GM23338 (cell line): ENCODE measurements around the gene TTYH3. TPM values are rescaled to one million over a fixed set of nuclear protein-coding genes. Genes with fewer than 3 reads are reported as not detected.

Experiments used
- ATAC-seq: fragments of 200-7000 bp; cut with Tn5 transposase; 3 replicates; pipeline ENCODE4 v1.9.1; 2020
- DNase-seq: peaks from one replicate; pipeline ENCODE4 v3.0.0-alpha.2; 2015; ENCODE audit warnings: low spot score
- H2AFZ ChIP-seq: fragments of 200-600 bp; sonication (generic); 2 replicates; pipeline ENCODE4 v1.8.0; 2016; ENCODE audit warnings: antibody characterized with exemption, mild to moderate bottlenecking, moderate library complexity
- H3F3A ChIP-seq: fragments of 200-600 bp; sonication (generic); replicated peaks from 2 replicates; pipeline ENCODE4 v1.8.0; 2017; ENCODE audit warnings: antibody characterized with exemption, mixed run types, low read depth
- H3K27ac ChIP-seq: fragments of 200-600 bp; sonication (generic); 2 replicates; pipeline ENCODE4 v1.6.1; 2016; ENCODE audit warnings: low read depth
- H3K27me3 ChIP-seq: fragments of 200-600 bp; sonication (generic); 2 replicates; pipeline ENCODE4 v1.8.0; 2016; ENCODE audit warnings: mild to moderate bottlenecking, mixed run types, moderate library complexity; ENCODE audit not compliant: insufficient read depth
- H3K36me3 ChIP-seq: fragments of 200-600 bp; sonication (generic); 2 replicates; pipeline ENCODE4 v1.8.0; 2016; ENCODE audit warnings: mild to moderate bottlenecking; ENCODE audit not compliant: insufficient read depth
- H3K4me1 ChIP-seq: fragments of 200-600 bp; sonication (generic); 2 replicates; pipeline ENCODE4 v1.8.0; 2016; ENCODE audit warnings: mild to moderate bottlenecking, moderate library complexity; ENCODE audit not compliant: insufficient read depth
- H3K4me2 ChIP-seq: fragments of 200-600 bp; sonication (generic); 2 replicates; pipeline ENCODE4 v1.7.1; 2017; ENCODE audit warnings: mixed run types
- H3K4me3 ChIP-seq: fragments of 200-600 bp; sonication (generic); 2 replicates; pipeline ENCODE4 v1.6.1; 2016; ENCODE audit warnings: mixed run types
- H3K79me2 ChIP-seq: fragments of 200-600 bp; sonication (generic); replicated peaks from 2 replicates; pipeline ENCODE4 v1.8.0; 2017; ENCODE audit warnings: mild to moderate bottlenecking; ENCODE audit not compliant: insufficient read depth
- H3K9me2 ChIP-seq: fragments of 200-600 bp; sonication (generic); 2 replicates; pipeline ENCODE4 v1.8.0; 2017; ENCODE audit not compliant: insufficient read depth
- H4K20me1 ChIP-seq: fragments of 200-600 bp; sonication (generic); replicated peaks from 2 replicates; pipeline ENCODE4 v1.8.0; 2017; ENCODE audit warnings: mild to moderate bottlenecking; ENCODE audit not compliant: insufficient read depth
- H3K27ac Mint-ChIP-seq: 2 replicates; pipeline ENCODE4 v1.8.0; 2020; ENCODE audit warnings: inconsistent platforms, mild to moderate bottlenecking, moderate library complexity, mixed read lengths
- H3K27me3 Mint-ChIP-seq: 3 replicates; pipeline ENCODE4 v1.8.0; 2022; ENCODE audit warnings: low read depth, mild to moderate bottlenecking, moderate library complexity, mixed read lengths, inconsistent platforms; ENCODE audit not compliant: insufficient read depth, poor library complexity
- H3K36me3 Mint-ChIP-seq: 3 replicates; pipeline ENCODE4 v1.8.0; 2021; ENCODE audit warnings: low read depth, mild to moderate bottlenecking, inconsistent platforms, moderate library complexity, mixed read lengths
- H3K4me1 Mint-ChIP-seq: 3 replicates; pipeline ENCODE4 v1.8.0; 2020; ENCODE audit warnings: mild to moderate bottlenecking, inconsistent platforms, mixed read lengths
- H3K4me3 Mint-ChIP-seq: 3 replicates; pipeline ENCODE4 v1.8.0; 2021; ENCODE audit warnings: moderate library complexity, mild to moderate bottlenecking, inconsistent platforms, mixed read lengths
- H3K9me3 Mint-ChIP-seq: 3 replicates; pipeline ENCODE4 v1.8.0; 2020; ENCODE audit warnings: moderate library complexity, mild to moderate bottlenecking, inconsistent platforms, mixed read lengths
- CREB1 ChIP-seq: fragments of 250-450 bp; sonication (Bioruptor Pico); IDR thresholded peaks from 2 replicates; pipeline ENCODE4 v1.5.0; 2020; ENCODE audit warnings: low read depth, mild to moderate bottlenecking, moderate library complexity
- EZH2 ChIP-seq: fragments of 200-600 bp; sonication (generic); IDR thresholded peaks from one replicate; pipeline ENCODE4 v1.8.0; 2017; ENCODE audit warnings: antibody characterized with exemption, mild to moderate bottlenecking, low read depth; ENCODE audit not compliant: unreplicated experiment
- EZH2phosphoT487 ChIP-seq: fragments of 200-600 bp; sonication (generic); IDR thresholded peaks from one replicate; pipeline ENCODE4 v1.8.1; 2018; ENCODE audit warnings: antibody characterized with exemption; ENCODE audit not compliant: unreplicated experiment
- JUNB ChIP-seq: IDR thresholded peaks from one replicate; pipeline ENCODE4 v1.6.1; 2016; ENCODE audit warnings: antibody characterized with exemption; ENCODE audit not compliant: unreplicated experiment
- NANOG ChIP-seq: IDR thresholded peaks from 2 replicates; pipeline ENCODE4 v1.6.1; 2016; ENCODE audit warnings: antibody characterized with exemption, borderline replicate concordance
- POLR2AphosphoS5 ChIP-seq: IDR thresholded peaks from 2 replicates; pipeline ENCODE4 v1.6.1; 2016; ENCODE audit warnings: antibody characterized with exemption, low read depth
- STAT1 ChIP-seq: IDR thresholded peaks from one replicate; pipeline ENCODE4 v1.6.1; 2016; ENCODE audit warnings: antibody characterized with exemption; ENCODE audit not compliant: unreplicated experiment
- ZNF114 ChIP-seq: fragments of 250-450 bp; sonication (Bioruptor Pico); IDR thresholded peaks from 2 replicates; pipeline ENCODE4 v1.5.0; 2020; ENCODE audit warnings: mild to moderate bottlenecking, moderate library complexity
- ZNF331 ChIP-seq: fragments of 250-450 bp; sonication (Bioruptor Pico); IDR thresholded peaks from 2 replicates; pipeline ENCODE4 v1.5.0; 2020; ENCODE audit warnings: low read depth, mild to moderate bottlenecking, moderate library complexity
- polyA plus RNA-seq: library from polyadenylated mRNA; unstranded; fragments of >200 nt; fragmentation: Nextera tagmentation; extraction: Ambion mirVana; gene quantifications from 2 replicates; pipeline ENCODE4 v1.2.1, GENCODE V29; 2016
- total RNA-seq: library from RNA; depleted of rRNA; stranded (reverse); fragments of >200 nt; shearing (Covaris generic); gene quantifications from 2 replicates; pipeline ENCODE4 v1.2.3, GENCODE V29; 2014
- TF ChIP-seq, protein P1 (sequence below): fragments of 250-450 bp; sonication (Bioruptor Pico); IDR thresholded peaks from 2 replicates; pipeline ENCODE4 v1.5.0; 2020; ENCODE audit warnings: mild to moderate bottlenecking, moderate library complexity
- TF ChIP-seq, protein P2 (sequence below): IDR thresholded peaks from one replicate; pipeline ENCODE4 v1.6.1; 2018; ENCODE audit warnings: antibody characterized with exemption; ENCODE audit not compliant: unreplicated experiment
- TF ChIP-seq, protein P3 (sequence below): IDR thresholded peaks from 2 replicates; pipeline ENCODE4 v1.6.1; 2016; ENCODE audit warnings: antibody characterized with exemption
- TF ChIP-seq, protein P4 (sequence below), 2 experiments: fragments of 200-600 bp in 1 of 2; sonication (generic) in 1 of 2; conservative IDR thresholded peaks; 2 replicates each; pipeline versions ENCODE4 v1.5.1 to v1.6.1; 2016 to 2017; ENCODE audit warnings: antibody characterized with exemption in 2 of 2, low read depth in 2 of 2, mild to moderate bottlenecking in 2 of 2, moderate library complexity in 1 of 2

TTYH3 gene
- total and polyA plus RNA-seq, 2 experiments from 2014 or later: 59.6 to 126 TPM

DNA sequence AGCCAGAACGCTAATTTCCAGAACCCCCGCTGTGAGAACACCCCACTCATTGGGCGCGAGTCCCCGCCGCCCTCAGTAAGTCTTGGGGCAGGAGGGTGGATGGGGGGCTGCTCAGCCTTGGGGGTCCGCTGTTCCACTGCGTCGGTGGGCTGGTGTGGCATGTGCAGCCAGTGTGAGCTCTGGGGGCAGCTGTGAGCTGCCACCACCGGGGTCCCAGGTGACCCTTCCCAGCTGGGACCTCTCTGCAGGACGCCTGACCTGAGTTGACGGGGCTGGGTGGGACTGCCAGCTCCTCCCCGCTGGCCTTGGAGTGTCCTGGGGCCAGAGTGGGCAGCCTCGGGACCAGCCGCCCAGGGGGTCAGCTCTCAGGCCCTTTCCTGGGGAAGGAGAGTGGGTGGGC, 27.2 kb downstream of the TTYH3 start:
- Histone ChIP-seq H2AFZ (no peak overlapping the region), H3K27ac (no peak overlapping the region), H4K20me1 (no peaks in the 10 kb centered on the region; the same call in 1 of the 2 replicates), H3K4me3 (no peak overlapping the region), H3K9me2 (no peaks in the 10 kb centered on the region), H3K4me2 (no peak overlapping the region), H3K36me3 (no peaks in the 10 kb centered on the region), H3K27me3 (no peaks in the 10 kb centered on the region), H3K79me2 (no peaks in the 10 kb centered on the region), H3F3A (no peaks in the 10 kb centered on the region), H3K4me1 (no peaks in the 10 kb centered on the region; the same call in 1 of the 2 replicates)
- peaks cover 9% of the 10 kb centered on the region for H3K27me3 Mint-ChIP-seq
- H3K9me3 Mint-ChIP-seq: no peaks in the 10 kb centered on the region
- H3K4me1 Mint-ChIP-seq: peaks cover 3% of the 10 kb centered on the region; the same call in 1 of the 3 replicates
- no peak overlapping the region for H3K4me3 Mint-ChIP-seq
- no peak overlapping the region for H3K27ac Mint-ChIP-seq
- peaks cover 17% of the 10 kb centered on the region for H3K36me3 Mint-ChIP-seq
- ATAC-seq: no peak
- no peak for DNase-seq
- no peak for TF ChIP-seq ZNF114 (CRISPR knock-in tag)
- no peak for TF ChIP-seq POLR2AphosphoS5
- no peak for TF ChIP-seq STAT1
- no peak for TF ChIP-seq JUNB
- TF ChIP-seq, protein P1, sequence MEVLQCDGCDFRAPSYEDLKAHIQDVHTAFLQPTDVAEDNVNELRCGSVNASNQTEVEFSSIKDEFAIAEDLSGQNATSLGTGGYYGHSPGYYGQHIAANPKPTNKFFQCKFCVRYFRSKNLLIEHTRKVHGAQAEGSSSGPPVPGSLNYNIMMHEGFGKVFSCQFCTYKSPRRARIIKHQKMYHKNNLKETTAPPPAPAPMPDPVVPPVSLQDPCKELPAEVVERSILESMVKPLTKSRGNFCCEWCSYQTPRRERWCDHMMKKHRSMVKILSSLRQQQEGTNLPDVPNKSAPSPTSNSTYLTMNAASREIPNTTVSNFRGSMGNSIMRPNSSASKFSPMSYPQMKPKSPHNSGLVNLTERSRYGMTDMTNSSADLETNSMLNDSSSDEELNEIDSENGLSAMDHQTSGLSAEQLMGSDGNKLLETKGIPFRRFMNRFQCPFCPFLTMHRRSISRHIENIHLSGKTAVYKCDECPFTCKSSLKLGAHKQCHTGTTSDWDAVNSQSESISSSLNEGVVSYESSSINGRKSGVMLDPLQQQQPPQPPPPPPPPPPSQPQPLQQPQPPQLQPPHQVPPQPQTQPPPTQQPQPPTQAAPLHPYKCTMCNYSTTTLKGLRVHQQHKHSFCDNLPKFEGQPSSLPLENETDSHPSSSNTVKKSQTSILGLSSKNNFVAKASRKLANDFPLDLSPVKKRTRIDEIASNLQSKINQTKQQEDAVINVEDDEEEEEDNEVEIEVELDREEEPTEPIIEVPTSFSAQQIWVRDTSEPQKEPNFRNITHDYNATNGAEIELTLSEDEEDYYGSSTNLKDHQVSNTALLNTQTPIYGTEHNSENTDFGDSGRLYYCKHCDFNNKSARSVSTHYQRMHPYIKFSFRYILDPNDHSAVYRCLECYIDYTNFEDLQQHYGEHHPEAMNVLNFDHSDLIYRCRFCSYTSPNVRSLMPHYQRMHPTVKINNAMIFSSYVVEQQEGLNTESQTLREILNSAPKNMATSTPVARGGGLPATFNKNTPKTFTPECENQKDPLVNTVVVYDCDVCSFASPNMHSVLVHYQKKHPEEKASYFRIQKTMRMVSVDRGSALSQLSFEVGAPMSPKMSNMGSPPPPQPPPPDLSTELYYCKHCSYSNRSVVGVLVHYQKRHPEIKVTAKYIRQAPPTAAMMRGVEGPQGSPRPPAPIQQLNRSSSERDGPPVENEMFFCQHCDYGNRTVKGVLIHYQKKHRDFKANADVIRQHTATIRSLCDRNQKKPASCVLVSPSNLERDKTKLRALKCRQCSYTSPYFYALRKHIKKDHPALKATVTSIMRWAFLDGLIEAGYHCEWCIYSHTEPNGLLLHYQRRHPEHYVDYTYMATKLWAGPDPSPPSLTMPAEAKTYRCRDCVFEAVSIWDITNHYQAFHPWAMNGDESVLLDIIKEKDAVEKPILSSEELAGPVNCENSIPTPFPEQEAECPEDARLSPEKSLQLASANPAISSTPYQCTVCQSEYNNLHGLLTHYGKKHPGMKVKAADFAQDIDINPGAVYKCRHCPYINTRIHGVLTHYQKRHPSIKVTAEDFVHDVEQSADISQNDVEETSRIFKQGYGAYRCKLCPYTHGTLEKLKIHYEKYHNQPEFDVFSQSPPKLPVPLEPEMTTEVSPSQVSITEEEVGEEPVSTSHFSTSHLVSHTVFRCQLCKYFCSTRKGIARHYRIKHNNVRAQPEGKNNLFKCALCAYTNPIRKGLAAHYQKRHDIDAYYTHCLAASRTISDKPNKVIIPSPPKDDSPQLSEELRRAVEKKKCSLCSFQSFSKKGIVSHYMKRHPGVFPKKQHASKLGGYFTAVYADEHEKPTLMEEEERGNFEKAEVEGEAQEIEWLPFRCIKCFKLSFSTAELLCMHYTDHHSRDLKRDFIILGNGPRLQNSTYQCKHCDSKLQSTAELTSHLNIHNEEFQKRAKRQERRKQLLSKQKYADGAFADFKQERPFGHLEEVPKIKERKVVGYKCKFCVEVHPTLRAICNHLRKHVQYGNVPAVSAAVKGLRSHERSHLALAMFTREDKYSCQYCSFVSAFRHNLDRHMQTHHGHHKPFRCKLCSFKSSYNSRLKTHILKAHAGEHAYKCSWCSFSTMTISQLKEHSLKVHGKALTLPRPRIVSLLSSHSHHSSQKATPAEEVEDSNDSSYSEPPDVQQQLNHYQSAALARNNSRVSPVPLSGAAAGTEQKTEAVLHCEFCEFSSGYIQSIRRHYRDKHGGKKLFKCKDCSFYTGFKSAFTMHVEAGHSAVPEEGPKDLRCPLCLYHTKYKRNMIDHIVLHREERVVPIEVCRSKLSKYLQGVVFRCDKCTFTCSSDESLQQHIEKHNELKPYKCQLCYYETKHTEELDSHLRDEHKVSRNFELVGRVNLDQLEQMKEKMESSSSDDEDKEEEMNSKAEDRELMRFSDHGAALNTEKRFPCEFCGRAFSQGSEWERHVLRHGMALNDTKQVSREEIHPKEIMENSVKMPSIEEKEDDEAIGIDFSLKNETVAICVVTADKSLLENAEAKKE: no peak
- TF ChIP-seq, protein P2, sequence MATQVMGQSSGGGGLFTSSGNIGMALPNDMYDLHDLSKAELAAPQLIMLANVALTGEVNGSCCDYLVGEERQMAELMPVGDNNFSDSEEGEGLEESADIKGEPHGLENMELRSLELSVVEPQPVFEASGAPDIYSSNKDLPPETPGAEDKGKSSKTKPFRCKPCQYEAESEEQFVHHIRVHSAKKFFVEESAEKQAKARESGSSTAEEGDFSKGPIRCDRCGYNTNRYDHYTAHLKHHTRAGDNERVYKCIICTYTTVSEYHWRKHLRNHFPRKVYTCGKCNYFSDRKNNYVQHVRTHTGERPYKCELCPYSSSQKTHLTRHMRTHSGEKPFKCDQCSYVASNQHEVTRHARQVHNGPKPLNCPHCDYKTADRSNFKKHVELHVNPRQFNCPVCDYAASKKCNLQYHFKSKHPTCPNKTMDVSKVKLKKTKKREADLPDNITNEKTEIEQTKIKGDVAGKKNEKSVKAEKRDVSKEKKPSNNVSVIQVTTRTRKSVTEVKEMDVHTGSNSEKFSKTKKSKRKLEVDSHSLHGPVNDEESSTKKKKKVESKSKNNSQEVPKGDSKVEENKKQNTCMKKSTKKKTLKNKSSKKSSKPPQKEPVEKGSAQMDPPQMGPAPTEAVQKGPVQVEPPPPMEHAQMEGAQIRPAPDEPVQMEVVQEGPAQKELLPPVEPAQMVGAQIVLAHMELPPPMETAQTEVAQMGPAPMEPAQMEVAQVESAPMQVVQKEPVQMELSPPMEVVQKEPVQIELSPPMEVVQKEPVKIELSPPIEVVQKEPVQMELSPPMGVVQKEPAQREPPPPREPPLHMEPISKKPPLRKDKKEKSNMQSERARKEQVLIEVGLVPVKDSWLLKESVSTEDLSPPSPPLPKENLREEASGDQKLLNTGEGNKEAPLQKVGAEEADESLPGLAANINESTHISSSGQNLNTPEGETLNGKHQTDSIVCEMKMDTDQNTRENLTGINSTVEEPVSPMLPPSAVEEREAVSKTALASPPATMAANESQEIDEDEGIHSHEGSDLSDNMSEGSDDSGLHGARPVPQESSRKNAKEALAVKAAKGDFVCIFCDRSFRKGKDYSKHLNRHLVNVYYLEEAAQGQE: no peak
- TF ChIP-seq NANOG: no peak
- TF ChIP-seq CREB1: no peak
- no peak for TF ChIP-seq EZH2
- TF ChIP-seq EZH2phosphoT487: no peak
- TF ChIP-seq, protein P3, sequence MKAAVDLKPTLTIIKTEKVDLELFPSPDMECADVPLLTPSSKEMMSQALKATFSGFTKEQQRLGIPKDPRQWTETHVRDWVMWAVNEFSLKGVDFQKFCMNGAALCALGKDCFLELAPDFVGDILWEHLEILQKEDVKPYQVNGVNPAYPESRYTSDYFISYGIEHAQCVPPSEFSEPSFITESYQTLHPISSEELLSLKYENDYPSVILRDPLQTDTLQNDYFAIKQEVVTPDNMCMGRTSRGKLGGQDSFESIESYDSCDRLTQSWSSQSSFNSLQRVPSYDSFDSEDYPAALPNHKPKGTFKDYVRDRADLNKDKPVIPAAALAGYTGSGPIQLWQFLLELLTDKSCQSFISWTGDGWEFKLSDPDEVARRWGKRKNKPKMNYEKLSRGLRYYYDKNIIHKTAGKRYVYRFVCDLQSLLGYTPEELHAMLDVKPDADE: no peak
- TF ChIP-seq, protein P4, sequence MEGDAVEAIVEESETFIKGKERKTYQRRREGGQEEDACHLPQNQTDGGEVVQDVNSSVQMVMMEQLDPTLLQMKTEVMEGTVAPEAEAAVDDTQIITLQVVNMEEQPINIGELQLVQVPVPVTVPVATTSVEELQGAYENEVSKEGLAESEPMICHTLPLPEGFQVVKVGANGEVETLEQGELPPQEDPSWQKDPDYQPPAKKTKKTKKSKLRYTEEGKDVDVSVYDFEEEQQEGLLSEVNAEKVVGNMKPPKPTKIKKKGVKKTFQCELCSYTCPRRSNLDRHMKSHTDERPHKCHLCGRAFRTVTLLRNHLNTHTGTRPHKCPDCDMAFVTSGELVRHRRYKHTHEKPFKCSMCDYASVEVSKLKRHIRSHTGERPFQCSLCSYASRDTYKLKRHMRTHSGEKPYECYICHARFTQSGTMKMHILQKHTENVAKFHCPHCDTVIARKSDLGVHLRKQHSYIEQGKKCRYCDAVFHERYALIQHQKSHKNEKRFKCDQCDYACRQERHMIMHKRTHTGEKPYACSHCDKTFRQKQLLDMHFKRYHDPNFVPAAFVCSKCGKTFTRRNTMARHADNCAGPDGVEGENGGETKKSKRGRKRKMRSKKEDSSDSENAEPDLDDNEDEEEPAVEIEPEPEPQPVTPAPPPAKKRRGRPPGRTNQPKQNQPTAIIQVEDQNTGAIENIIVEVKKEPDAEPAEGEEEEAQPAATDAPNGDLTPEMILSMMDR (conservative IDR thresholded peaks at IDR 0.05; ENCODE audit: low read depth in 2 of 2): no peak
- no peak for TF ChIP-seq ZNF331 (CRISPR knock-in tag)
